HepG2 (cell line): ENCODE measurements around the gene EFEMP2. TPM values are rescaled to one million over a fixed set of nuclear protein-coding genes. Genes with fewer than 3 reads are reported as not detected.

Experiments used
- ATF1 ChIP-seq: IDR thresholded peaks from 2 replicates; pipeline ENCODE4 v1.6.1; 2016; ENCODE audit warnings: mild to moderate bottlenecking, control low read depth
- FOSL1 ChIP-seq: sonication (generic); formaldehyde crosslinking; IDR thresholded peaks from 2 replicates; pipeline ENCODE4 v1.9.0; 2021; ENCODE audit warnings: missing genetic modification reagents, borderline replicate concordance
- FOXM1 ChIP-seq: sonication (generic); formaldehyde crosslinking; IDR thresholded peaks from 2 replicates; pipeline ENCODE4 v1.5.0; 2020; ENCODE audit warnings: missing genetic modification reagents
- GTF3A ChIP-seq: sonication (generic); formaldehyde crosslinking; conservative IDR thresholded peaks from 2 replicates; pipeline ENCODE4 v1.4.0; 2020; ENCODE audit warnings: mild to moderate bottlenecking, missing genetic modification reagents
- HDAC1 ChIP-seq: sonication (generic); formaldehyde crosslinking; IDR thresholded peaks from 2 replicates; pipeline ENCODE4 v1.5.1; 2020; ENCODE audit warnings: mild to moderate bottlenecking, missing genetic modification reagents
- KLF6 ChIP-seq: IDR thresholded peaks from 2 replicates; pipeline ENCODE4 v1.8.0; 2016; ENCODE audit warnings: missing biosample characterization, missing genetic modification reagents
- MBD4 ChIP-seq: IDR thresholded peaks from 2 replicates; pipeline ENCODE4 v1.6.1; 2012; ENCODE audit warnings: low read length, inconsistent platforms, borderline replicate concordance
- MTA3 ChIP-seq: sonication (generic); formaldehyde crosslinking; IDR thresholded peaks from 2 replicates; pipeline ENCODE4 v1.4.0; 2020; ENCODE audit warnings: missing genetic modification reagents
- NFKBIZ ChIP-seq: IDR thresholded peaks from 2 replicates; pipeline ENCODE4 v1.6.1; 2018; ENCODE audit warnings: missing genetic modification reagents, missing compliant biosample characterization
- POLR2AphosphoS2 ChIP-seq: IDR thresholded peaks from 2 replicates; pipeline ENCODE4 v1.6.1; 2011; ENCODE audit warnings: low read depth, low read length, improper control_type of control experiment
- POLR2AphosphoS5 ChIP-seq: IDR thresholded peaks from 2 replicates; pipeline ENCODE4 v1.6.1; 2012; ENCODE audit warnings: low read depth, low read length
- SALL1 ChIP-seq: sonication (generic); formaldehyde crosslinking; IDR thresholded peaks from 2 replicates; pipeline ENCODE4 v1.8.0; 2022; ENCODE audit warnings: mild to moderate bottlenecking, missing genetic modification reagents
- SMAD3 ChIP-seq: sonication (generic); formaldehyde crosslinking; IDR thresholded peaks from 2 replicates; pipeline ENCODE4 v1.4.0; 2020; ENCODE audit warnings: missing genetic modification reagents
- SYNCRIP ChIP-seq: fragments of 200-400 bp; formaldehyde crosslinking; IDR thresholded peaks from 2 replicates; pipeline ENCODE4 v1.6.1; 2018; ENCODE audit warnings: mild to moderate bottlenecking, low read depth, low read length; ENCODE audit not compliant: insufficient read depth
- ZNF138 ChIP-seq: sonication (generic); formaldehyde crosslinking; IDR thresholded peaks from 2 replicates; pipeline ENCODE4 v1.5.0; 2020; ENCODE audit warnings: mild to moderate bottlenecking, low read depth, missing genetic modification reagents
- ZNF263 ChIP-seq: sonication (generic); formaldehyde crosslinking; IDR thresholded peaks from 2 replicates; pipeline ENCODE4 v1.4.0; 2020; ENCODE audit warnings: missing genetic modification reagents
- ZSCAN20 ChIP-seq: sonication (generic); formaldehyde crosslinking; IDR thresholded peaks from 2 replicates; pipeline ENCODE4 v1.4.0; 2020; ENCODE audit warnings: missing genetic modification reagents, mild to moderate bottlenecking, borderline replicate concordance
- ZSCAN22 ChIP-seq: sonication (generic); formaldehyde crosslinking; IDR thresholded peaks from 2 replicates; pipeline ENCODE4 v1.4.0; 2020; ENCODE audit warnings: mild to moderate bottlenecking, missing genetic modification reagents
- polyA plus RNA-seq, 8 experiments: library from polyadenylated mRNA; depleted of rRNA in 3 of 8; stranded (reverse) in 7 of 8; unstranded in 1 of 8; fragments of >200 nt; fragmentation: Illumina TruSeq in 4 of 8; extraction: Trizol in 4 of 8; gene quantifications; 2 replicates each; pipeline versions ENCODE4 v1.2.1 to v1.2.3, GENCODE V29; 2011 to 2016; ENCODE audit warnings: low read depth in 4 of 8, missing spikeins in 1 of 8, mixed read lengths in 1 of 8; ENCODE audit not compliant: insufficient read depth in 1 of 8
- total RNA-seq, 5 experiments: library from RNA; depleted of rRNA; stranded (reverse); fragments of >200 nt; fragmentation: Illumina TruSeq; extraction: Trizol; gene quantifications; 2 replicates each; pipeline ENCODE4 v1.2.3, GENCODE V29; 2016; ENCODE audit warnings: low read depth in 1 of 5
- TF ChIP-seq, protein P1 (sequence below): sonication (generic); formaldehyde crosslinking; IDR thresholded peaks from 2 replicates; pipeline ENCODE4 v1.4.0; 2020; ENCODE audit warnings: missing genetic modification reagents
- TF ChIP-seq, protein P2 (sequence below): IDR thresholded peaks from 2 replicates; pipeline ENCODE4 v1.6.1; 2016; ENCODE audit warnings: low read depth
- TF ChIP-seq, protein P3 (sequence below): sonication (generic); formaldehyde crosslinking; IDR thresholded peaks from 2 replicates; pipeline ENCODE4 v1.4.0; 2020; ENCODE audit warnings: missing genetic modification reagents

EFEMP2 gene
- total and polyA plus RNA-seq, 2 of the 13 experiments (the other 11 are each of a cell fraction or from before 2014, with no cell fraction given) = 7.4 to 29.7 TPM

DNA sequence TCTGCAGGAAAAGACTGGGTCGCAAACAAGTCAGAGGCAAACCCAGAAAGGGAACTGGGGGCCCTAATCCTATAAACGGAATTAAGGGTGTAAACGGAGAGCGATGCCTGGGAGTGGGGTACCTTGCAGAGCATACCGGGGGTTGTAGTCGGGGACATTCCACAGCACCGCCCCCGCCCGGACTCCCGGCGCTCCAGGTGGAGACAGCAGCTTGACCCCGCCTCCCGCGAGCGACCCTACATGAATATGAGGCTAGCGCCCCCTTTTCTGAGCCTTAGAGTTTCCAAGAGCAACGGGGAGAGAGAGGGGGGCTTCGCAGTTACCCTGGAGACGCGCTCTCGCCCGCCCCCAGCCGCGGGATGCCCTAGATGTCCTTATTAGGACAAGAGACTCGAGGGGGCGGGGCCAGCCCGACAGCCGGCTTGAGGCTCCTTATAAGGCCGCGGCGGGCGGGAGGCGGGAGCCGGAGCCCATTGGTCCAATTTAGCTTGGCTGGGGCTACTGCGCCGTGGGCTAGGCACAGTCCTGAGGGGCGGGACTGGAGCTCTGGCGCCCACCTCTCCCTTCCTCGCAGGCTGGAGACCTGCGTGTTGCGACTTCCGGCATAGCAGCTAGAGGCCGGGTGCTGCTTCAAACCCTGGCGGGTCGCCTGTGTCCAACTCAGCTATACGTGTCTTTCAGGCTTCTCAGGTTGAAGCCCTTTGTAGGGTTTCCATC is 13.3 kb downstream of the EFEMP2 start (continued):
- TF ChIP-seq, protein P1, sequence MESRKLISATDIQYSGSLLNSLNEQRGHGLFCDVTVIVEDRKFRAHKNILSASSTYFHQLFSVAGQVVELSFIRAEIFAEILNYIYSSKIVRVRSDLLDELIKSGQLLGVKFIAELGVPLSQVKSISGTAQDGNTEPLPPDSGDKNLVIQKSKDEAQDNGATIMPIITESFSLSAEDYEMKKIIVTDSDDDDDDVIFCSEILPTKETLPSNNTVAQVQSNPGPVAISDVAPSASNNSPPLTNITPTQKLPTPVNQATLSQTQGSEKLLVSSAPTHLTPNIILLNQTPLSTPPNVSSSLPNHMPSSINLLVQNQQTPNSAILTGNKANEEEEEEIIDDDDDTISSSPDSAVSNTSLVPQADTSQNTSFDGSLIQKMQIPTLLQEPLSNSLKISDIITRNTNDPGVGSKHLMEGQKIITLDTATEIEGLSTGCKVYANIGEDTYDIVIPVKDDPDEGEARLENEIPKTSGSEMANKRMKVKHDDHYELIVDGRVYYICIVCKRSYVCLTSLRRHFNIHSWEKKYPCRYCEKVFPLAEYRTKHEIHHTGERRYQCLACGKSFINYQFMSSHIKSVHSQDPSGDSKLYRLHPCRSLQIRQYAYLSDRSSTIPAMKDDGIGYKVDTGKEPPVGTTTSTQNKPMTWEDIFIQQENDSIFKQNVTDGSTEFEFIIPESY (CRISPR knock-in tag) = no peak
- no peak for TF ChIP-seq FOSL1
- no peak for TF ChIP-seq MTA3 (CRISPR knock-in tag)
- 0 out of 2 replicates have a peak, but pooled peaks have one; percentile 30 for TF ChIP-seq HDAC1 (CRISPR knock-in tag)
- peak; percentile 82 for TF ChIP-seq POLR2AphosphoS5
- TF ChIP-seq, protein P2, sequence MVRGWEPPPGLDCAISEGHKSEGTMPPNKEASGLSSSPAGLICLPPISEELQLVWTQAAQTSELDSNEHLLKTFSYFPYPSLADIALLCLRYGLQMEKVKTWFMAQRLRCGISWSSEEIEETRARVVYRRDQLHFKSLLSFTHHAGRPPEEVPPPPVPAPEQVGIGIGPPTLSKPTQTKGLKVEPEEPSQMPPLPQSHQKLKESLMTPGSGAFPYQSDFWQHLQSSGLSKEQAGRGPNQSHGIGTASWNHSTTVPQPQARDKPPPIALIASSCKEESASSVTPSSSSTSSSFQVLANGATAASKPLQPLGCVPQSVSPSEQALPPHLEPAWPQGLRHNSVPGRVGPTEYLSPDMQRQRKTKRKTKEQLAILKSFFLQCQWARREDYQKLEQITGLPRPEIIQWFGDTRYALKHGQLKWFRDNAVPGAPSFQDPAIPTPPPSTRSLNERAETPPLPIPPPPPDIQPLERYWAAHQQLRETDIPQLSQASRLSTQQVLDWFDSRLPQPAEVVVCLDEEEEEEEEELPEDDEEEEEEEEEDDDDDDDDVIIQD = no peak; the same call in 1 of the 2 replicates
- TF ChIP-seq ZNF263 (CRISPR knock-in tag) = no peak
- TF ChIP-seq FOXM1 = no peak
- no peak for TF ChIP-seq KLF6 (CRISPR knock-in tag)
- TF ChIP-seq ZSCAN22 (CRISPR knock-in tag) = no peak
- TF ChIP-seq MBD4 = no peak
- no peak for TF ChIP-seq POLR2AphosphoS2
- TF ChIP-seq, protein P3, sequence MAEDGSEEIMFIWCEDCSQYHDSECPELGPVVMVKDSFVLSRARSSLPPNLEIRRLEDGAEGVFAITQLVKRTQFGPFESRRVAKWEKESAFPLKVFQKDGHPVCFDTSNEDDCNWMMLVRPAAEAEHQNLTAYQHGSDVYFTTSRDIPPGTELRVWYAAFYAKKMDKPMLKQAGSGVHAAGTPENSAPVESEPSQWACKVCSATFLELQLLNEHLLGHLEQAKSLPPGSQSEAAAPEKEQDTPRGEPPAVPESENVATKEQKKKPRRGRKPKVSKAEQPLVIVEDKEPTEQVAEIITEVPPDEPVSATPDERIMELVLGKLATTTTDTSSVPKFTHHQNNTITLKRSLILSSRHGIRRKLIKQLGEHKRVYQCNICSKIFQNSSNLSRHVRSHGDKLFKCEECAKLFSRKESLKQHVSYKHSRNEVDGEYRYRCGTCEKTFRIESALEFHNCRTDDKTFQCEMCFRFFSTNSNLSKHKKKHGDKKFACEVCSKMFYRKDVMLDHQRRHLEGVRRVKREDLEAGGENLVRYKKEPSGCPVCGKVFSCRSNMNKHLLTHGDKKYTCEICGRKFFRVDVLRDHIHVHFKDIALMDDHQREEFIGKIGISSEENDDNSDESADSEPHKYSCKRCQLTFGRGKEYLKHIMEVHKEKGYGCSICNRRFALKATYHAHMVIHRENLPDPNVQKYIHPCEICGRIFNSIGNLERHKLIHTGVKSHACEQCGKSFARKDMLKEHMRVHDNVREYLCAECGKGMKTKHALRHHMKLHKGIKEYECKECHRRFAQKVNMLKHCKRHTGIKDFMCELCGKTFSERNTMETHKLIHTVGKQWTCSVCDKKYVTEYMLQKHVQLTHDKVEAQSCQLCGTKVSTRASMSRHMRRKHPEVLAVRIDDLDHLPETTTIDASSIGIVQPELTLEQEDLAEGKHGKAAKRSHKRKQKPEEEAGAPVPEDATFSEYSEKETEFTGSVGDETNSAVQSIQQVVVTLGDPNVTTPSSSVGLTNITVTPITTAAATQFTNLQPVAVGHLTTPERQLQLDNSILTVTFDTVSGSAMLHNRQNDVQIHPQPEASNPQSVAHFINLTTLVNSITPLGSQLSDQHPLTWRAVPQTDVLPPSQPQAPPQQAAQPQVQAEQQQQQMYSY (CRISPR knock-in tag) = no peak
- TF ChIP-seq ZSCAN20 (CRISPR knock-in tag) = 0 out of 2 replicates have a peak, but pooled peaks have one; percentile 29
- TF ChIP-seq SMAD3 (CRISPR knock-in tag) = no peak
- TF ChIP-seq ATF1 (CRISPR knock-in tag) = no peak
- no peak for TF ChIP-seq SYNCRIP
- TF ChIP-seq NFKBIZ (CRISPR knock-in tag) = no peak
- no peak for TF ChIP-seq GTF3A
- TF ChIP-seq ZNF138 = no peak; the same call in 1 of the 2 replicates
- TF ChIP-seq SALL1 (CRISPR knock-in tag) = no peak
